Gastrocnemius medialis (tissue), 4 donors: Measurements from ENCODE around the gene GH1.
"Not testable (repeated sequence)": the region's sequence is repeated elsewhere in the genome, so short reads cannot be mapped to it uniquely, and the experiment has no call there.

Experiments used
- POLR2A ChIP-seq, 2 donors: fragments of 450-650 bp; IDR thresholded peaks; one replicate each; pipeline ENCODE4 v1.6.1; 2017; ENCODE audit warnings: antibody characterized with exemption in 2 of 2, mild to moderate bottlenecking in 2 of 2, moderate library complexity in 2 of 2
- TF ChIP-seq, protein P1 (sequence below), 5 experiments: fragments of 450-650 bp in 3 of 5; fragments of 200-600 bp in 2 of 5; sonication (generic) in 2 of 5; IDR thresholded peaks in 4 of 5; conservative IDR thresholded peaks in 1 of 5; 1 replicate in 4 of 5; 2 replicates in 1 of 5; pipeline ENCODE4 v1.5.1; 2016 to 2019; ENCODE audit warnings: antibody characterized with exemption in 5 of 5, mild to moderate bottlenecking in 3 of 5, moderate library complexity in 3 of 5

DNA sequence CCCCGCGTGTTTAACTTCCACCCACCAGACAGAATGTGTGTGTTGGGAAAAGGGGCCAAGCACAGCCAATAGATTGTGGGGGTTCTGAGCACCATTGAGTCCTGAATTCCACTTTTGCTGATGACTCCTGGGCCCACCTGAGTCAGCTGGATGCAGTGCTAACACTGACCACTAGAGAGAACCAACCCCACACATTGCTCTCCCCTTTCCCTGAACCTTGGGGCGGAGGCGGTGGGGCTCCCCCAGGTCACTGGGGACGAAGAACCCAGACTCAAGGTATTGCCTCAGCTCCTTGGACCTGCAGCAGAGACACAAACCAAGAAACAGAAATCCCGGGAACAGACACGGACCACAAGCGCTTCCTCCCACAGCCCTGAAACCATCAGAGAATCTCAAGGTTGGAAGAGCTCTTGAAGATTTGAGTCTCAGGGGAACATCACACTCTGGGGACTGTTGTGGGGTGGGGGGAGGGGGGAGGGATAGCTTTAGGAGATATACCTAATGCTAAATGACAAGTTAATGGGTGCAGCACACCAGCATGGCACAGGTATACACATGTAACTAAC, 44.5 kb downstream of the GH1 start:
- TF ChIP-seq, protein P1, sequence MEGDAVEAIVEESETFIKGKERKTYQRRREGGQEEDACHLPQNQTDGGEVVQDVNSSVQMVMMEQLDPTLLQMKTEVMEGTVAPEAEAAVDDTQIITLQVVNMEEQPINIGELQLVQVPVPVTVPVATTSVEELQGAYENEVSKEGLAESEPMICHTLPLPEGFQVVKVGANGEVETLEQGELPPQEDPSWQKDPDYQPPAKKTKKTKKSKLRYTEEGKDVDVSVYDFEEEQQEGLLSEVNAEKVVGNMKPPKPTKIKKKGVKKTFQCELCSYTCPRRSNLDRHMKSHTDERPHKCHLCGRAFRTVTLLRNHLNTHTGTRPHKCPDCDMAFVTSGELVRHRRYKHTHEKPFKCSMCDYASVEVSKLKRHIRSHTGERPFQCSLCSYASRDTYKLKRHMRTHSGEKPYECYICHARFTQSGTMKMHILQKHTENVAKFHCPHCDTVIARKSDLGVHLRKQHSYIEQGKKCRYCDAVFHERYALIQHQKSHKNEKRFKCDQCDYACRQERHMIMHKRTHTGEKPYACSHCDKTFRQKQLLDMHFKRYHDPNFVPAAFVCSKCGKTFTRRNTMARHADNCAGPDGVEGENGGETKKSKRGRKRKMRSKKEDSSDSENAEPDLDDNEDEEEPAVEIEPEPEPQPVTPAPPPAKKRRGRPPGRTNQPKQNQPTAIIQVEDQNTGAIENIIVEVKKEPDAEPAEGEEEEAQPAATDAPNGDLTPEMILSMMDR (IDR thresholded peaks at IDR 0.05 in 4 of 5, conservative IDR thresholded peaks at IDR 0.05 in 1 of 5), result not testable (repeated sequence)
- TF ChIP-seq POLR2A (IDR thresholded peaks at IDR 0.05), result not testable (repeated sequence)
